ENCODE results near the gene THSD7A. TPM values are rescaled to one million over a fixed set of nuclear protein-coding genes. Genes with fewer than 3 reads are reported as not detected.

THSD7A gene
- total and polyA plus RNA-seq, 10 of the 15 experiments (the other 5 are each of a cell fraction or from before 2014, with no cell fraction given), result 0.03 to 0.09 (median 0.03) TPM; not detected in 7

- ChIA-PET CTCF (no interaction called here), SMC1A (ENCODE audit: uncharacterized antibody, unreplicated experiment) (no interaction called here), POLR2A (no interaction called here), RAD21 (ENCODE audit: unreplicated experiment) (no interaction called here)
- TF ChIP-seq PKNOX1 (IDR thresholded peaks at IDR 0.05), result no peak
- TF ChIP-seq POLR2AphosphoS5 (IDR thresholded peaks at IDR 0.05; ENCODE audit: low read length), result no peak
- no peak for TF ChIP-seq EP300 (IDR thresholded peaks at IDR 0.05; ENCODE audit: borderline replicate concordance in 1 of 2, control insufficient read depth in 1 of 2, low read depth in 2 of 2, low read length in 2 of 2)
- TF ChIP-seq TARDBP (IDR thresholded peaks at IDR 0.05; ENCODE audit: borderline replicate concordance), result no peak
- TF ChIP-seq CHD2 (IDR thresholded peaks at IDR 0.05; ENCODE audit: borderline replicate concordance, low read depth, low read length), result no peak
- TF ChIP-seq RAD51 (IDR thresholded peaks at IDR 0.05), result no peak
- no peak for TF ChIP-seq MAX (IDR thresholded peaks at IDR 0.05; ENCODE audit: low read depth, low read length)
- TF ChIP-seq ASH2L (IDR thresholded peaks at IDR 0.05; ENCODE audit: borderline replicate concordance, low read depth), result no peak
- no peak for TF ChIP-seq ATF7 (IDR thresholded peaks at IDR 0.05; ENCODE audit: low read depth)
- no peak for TF ChIP-seq NFYA (IDR thresholded peaks at IDR 0.05; ENCODE audit: borderline replicate concordance, low read depth, low read length)
- no peak for TF ChIP-seq MTA3 (IDR thresholded peaks at IDR 0.05; ENCODE audit: borderline replicate concordance, low read length)
- TF ChIP-seq MYC (IDR thresholded peaks at IDR 0.05; ENCODE audit: insufficient read depth, insufficient read length, insufficient replicate concordance, low read length, severe bottlenecking), result no peak
- Histone ChIP-seq H3K27ac (ENCODE audit: control insufficient read depth, insufficient read depth) (no peak overlapping the region), H3K9me3 (replicated peaks; ENCODE audit: control insufficient read depth, insufficient read depth, low read length) (no peaks in the 10 kb centered on the region), H2AFZ (ENCODE audit: control insufficient read depth, low read depth, low read length) (no peak overlapping the region), H4K20me1 (ENCODE audit: control insufficient read depth, insufficient read depth) (no peaks in the 10 kb centered on the region), H3K4me2 (ENCODE audit: control insufficient read depth, insufficient read depth) (no peak overlapping the region), H3K4me1 (ENCODE audit: control insufficient read depth, insufficient read depth, low read length) (no peaks in the 10 kb centered on the region), H3K27me3 (replicated peaks in 1 of 2; ENCODE audit: control insufficient read depth in 2 of 2, insufficient read depth in 2 of 2, low read length in 1 of 2) (no peaks in the 10 kb centered on the region), H3K79me2 (ENCODE audit: control insufficient read depth, insufficient read depth, low read length) (no peaks in the 10 kb centered on the region), H3K36me3 (ENCODE audit: control insufficient read depth in 2 of 2, insufficient read depth in 2 of 2, low read length in 1 of 2) (no peaks in the 10 kb centered on the region), H3K9ac (ENCODE audit: control insufficient read depth, insufficient read depth, low read length) (no peak overlapping the region), H3K4me3 (no peak overlapping the region)
- in situ Hi-C loops (cut with MboI), result no loop called here
- 24% methylated on average over 6 of the region's 6 CpGs for WGBS (ENCODE audit: insufficient coverage, insufficient replicate concordance, low lambda C conversion rate, missing lambda C conversion rate)
- intact Hi-C loops (cut with micrococcal nuclease; ENCODE audit: unreplicated experiment), result no loop called here
- no TSS peak for BruUV-seq (replicated peaks)
- ATAC-seq, result no peak
- DNase-seq (ENCODE audit: low read depth, low spot score), result no peak
- no peak for FAIRE-seq
These were observed 26.8 kb upstream of the THSD7A start for GRCh38 chr7:11858622-11859302.
